GM20000 (cell line): Measurements from ENCODE around the gene IMPACT.

ENCODE experiments used
- DNase-seq: peaks from one replicate; pipeline ENCODE4 v3.0.0; 2012; ENCODE audit warnings: low spot score
- CTCF ChIP-seq: IDR thresholded peaks from 2 replicates; pipeline ENCODE4 v1.5.1; 2012; ENCODE audit warnings: mild to moderate bottlenecking, control low read depth; ENCODE audit errors: extremely low read depth, missing control alignments

Gene IMPACT

GRCh38 chr18:24472591-24472990, 46.1 kb downstream of the IMPACT start:
- DNase-seq: no peak
- no peak for TF ChIP-seq CTCF

GRCh38 chr18:24474406-24474805, 47.9 kb downstream of the IMPACT start:
- no peak for TF ChIP-seq CTCF
- no peak for DNase-seq

GRCh38 chr18:24475926-24476589, 49.6 kb downstream of the IMPACT start:
- DNase-seq: no peak
- TF ChIP-seq CTCF: no peak

- no peak for TF ChIP-seq CTCF
- DNase-seq: no peak
Measured at GRCh38 chr18:24479371-24479770, 52.9 kb downstream of the IMPACT start.

- no peak for DNase-seq
- TF ChIP-seq CTCF: no peak
Measured at GRCh38 chr18:24482821-24483220, 56.4 kb downstream of the IMPACT start.

GRCh38 chr18:24485681-24486080, 59.2 kb downstream of the IMPACT start:
- no peak for TF ChIP-seq CTCF
- DNase-seq: no peak

GRCh38 chr18:24486684-24487083, 60.2 kb downstream of the IMPACT start:
- TF ChIP-seq CTCF: no peak

More at GRCh38 chr18:24486684-24487083, 60.2 kb downstream of the IMPACT start:
- no peak for DNase-seq
